GM06990 (cell line): ENCODE measurements around the gene SMTNL2.

Experiments
- DNase-seq: peaks from one replicate; pipeline ENCODE4 v3.0.0-alpha.2; 2011; ENCODE audit not compliant: insufficient read length; ENCODE audit errors: extremely low read depth
- H3K27me3 ChIP-seq: replicated peaks from 2 replicates; pipeline ENCODE4 v1.6.0; 2011; ENCODE audit warnings: low read length; ENCODE audit not compliant: control insufficient read depth, insufficient read depth
- H3K36me3 ChIP-seq: 2 replicates; pipeline ENCODE4 v1.5.1; 2011; ENCODE audit warnings: low read length; ENCODE audit not compliant: control insufficient read depth, insufficient read depth
- H3K4me3 ChIP-seq: replicated peaks from 2 replicates; pipeline ENCODE4 v1.5.1; 2011; ENCODE audit warnings: low read depth, mild to moderate bottlenecking, control low read depth, low read length
- TF ChIP-seq, protein P1 (sequence below): IDR thresholded peaks from 2 replicates; pipeline ENCODE4 v1.5.1; 2011; ENCODE audit warnings: low read length, control low read depth, mild to moderate bottlenecking, inconsistent platforms; ENCODE audit not compliant: insufficient read depth, poor library complexity, severe bottlenecking

SMTNL2 gene

DNA sequence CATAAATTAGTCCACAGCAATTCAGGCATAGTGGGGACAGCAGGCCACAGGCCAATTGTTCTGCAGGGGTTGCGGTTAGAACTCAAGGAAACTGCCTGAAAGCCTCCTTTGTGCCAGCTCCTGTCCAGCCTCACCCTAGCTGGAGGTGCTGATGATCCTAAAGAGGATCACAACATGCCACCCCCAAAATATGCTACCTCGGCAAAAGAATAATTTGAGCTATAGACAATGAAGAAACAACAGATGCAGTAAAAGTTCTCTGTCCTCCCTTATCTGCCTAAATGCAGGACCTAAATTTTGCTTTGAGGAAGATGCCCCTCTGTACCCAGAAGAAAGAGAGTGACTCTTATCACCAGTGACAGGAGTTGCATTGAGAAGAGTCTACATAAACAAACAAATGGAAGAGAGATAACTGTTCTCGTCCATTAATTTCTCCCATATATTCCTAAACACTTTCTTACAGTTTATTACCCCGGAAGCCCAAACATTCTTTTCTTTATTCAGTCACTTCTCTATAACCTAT is 42.5 kb downstream of the SMTNL2 start:
- TF ChIP-seq, protein P1, sequence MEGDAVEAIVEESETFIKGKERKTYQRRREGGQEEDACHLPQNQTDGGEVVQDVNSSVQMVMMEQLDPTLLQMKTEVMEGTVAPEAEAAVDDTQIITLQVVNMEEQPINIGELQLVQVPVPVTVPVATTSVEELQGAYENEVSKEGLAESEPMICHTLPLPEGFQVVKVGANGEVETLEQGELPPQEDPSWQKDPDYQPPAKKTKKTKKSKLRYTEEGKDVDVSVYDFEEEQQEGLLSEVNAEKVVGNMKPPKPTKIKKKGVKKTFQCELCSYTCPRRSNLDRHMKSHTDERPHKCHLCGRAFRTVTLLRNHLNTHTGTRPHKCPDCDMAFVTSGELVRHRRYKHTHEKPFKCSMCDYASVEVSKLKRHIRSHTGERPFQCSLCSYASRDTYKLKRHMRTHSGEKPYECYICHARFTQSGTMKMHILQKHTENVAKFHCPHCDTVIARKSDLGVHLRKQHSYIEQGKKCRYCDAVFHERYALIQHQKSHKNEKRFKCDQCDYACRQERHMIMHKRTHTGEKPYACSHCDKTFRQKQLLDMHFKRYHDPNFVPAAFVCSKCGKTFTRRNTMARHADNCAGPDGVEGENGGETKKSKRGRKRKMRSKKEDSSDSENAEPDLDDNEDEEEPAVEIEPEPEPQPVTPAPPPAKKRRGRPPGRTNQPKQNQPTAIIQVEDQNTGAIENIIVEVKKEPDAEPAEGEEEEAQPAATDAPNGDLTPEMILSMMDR, result no peak
- no peak overlapping the region for H3K4me3 ChIP-seq
- H3K27me3 ChIP-seq, result no peaks in the 10 kb centered on the region; the same call in 1 of the 2 replicates
- DNase-seq, result no peak
- H3K36me3 ChIP-seq, result no peaks in the 10 kb centered on the region

GRCh38 chr17:4631431-4631830 is 47.1 kb downstream of the SMTNL2 start:
- Histone ChIP-seq H3K4me3 (no peak overlapping the region), H3K27me3 (no peaks in the 10 kb centered on the region), H3K36me3 (no peaks in the 10 kb centered on the region)
- no peak for DNase-seq
- TF ChIP-seq, protein P1, result no peak

- no peaks in the 10 kb centered on the region for H3K36me3 ChIP-seq
- H3K4me3 ChIP-seq, result no peak overlapping the region
- no peaks in the 10 kb centered on the region for H3K27me3 ChIP-seq
- no peak for DNase-seq
- TF ChIP-seq, protein P1, result no peak
Observed at GRCh38 chr17:4631836-4632580, 47.7 kb downstream of the SMTNL2 start.

GRCh38 chr17:4632581-4632920 is 48.2 kb downstream of the SMTNL2 start:
- no peak for DNase-seq
- Histone ChIP-seq H3K36me3 (no peaks in the 10 kb centered on the region), H3K4me3 (no peak overlapping the region), H3K27me3 (no peaks in the 10 kb centered on the region)
- TF ChIP-seq, protein P1, result no peak

DNA sequence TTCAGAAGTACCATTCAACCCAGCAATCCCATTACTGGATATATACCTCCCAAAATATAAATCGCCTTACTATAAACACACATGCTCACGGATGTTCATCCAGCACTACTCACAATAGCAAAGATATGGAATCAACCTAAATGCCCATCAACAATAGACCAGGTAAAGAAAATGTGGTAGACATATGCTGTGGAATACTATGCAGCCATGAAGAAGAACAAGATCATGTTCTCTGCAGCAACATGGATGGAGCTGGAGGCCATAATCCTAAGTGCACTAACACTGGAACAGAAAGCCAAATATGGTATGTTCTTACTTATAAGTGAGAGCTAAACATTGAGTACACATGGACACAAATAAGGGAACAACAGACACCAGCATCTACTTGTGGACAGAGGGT is 49.3 kb downstream of the SMTNL2 start:
- H3K4me3 ChIP-seq, result no peak overlapping the region
- TF ChIP-seq, protein P1, result no peak
- H3K27me3 ChIP-seq, result no peaks in the 10 kb centered on the region
- no peak for DNase-seq
- no peaks in the 10 kb centered on the region for H3K36me3 ChIP-seq
